ENCODE results near the gene IGSF3. TPM values are rescaled to one million over a fixed set of nuclear protein-coding genes. Genes with fewer than 3 reads are reported as not detected.

Gene IGSF3
- total RNA-seq, 1 donor: 13.8 TPM

GRCh38 chr1:116558571-116558970 is 109.0 kb downstream of the IGSF3 start:
- no peak for DNase-seq (ENCODE audit: low read depth)
- H3K4me3 ChIP-seq (ENCODE audit: low read depth, low read length): no peak overlapping the region
- TF ChIP-seq, protein P1, sequence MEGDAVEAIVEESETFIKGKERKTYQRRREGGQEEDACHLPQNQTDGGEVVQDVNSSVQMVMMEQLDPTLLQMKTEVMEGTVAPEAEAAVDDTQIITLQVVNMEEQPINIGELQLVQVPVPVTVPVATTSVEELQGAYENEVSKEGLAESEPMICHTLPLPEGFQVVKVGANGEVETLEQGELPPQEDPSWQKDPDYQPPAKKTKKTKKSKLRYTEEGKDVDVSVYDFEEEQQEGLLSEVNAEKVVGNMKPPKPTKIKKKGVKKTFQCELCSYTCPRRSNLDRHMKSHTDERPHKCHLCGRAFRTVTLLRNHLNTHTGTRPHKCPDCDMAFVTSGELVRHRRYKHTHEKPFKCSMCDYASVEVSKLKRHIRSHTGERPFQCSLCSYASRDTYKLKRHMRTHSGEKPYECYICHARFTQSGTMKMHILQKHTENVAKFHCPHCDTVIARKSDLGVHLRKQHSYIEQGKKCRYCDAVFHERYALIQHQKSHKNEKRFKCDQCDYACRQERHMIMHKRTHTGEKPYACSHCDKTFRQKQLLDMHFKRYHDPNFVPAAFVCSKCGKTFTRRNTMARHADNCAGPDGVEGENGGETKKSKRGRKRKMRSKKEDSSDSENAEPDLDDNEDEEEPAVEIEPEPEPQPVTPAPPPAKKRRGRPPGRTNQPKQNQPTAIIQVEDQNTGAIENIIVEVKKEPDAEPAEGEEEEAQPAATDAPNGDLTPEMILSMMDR (IDR thresholded peaks at IDR 0.05; ENCODE audit: insufficient read depth, low read depth, low read length): no peak

DNA sequence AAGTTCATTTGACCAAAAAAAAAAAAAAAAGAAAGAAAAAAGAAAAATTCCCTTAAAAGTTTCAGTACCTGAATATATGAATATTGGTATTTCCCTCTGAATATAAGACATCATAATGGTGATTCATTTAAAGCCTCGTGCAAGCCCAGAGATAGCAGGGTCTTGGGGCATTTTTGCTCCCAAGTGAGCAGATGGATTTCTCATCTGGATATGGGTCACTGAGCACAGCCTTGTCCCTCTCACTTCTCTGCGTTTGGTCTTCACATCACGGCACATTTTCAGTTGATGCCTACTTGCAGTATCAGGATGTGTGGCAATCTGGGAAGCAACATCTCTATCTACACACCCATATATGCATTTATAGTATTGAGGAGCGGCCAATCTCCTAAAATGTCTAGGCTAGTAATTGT is 109.4 kb downstream of the IGSF3 start:
- no peak overlapping the region for H3K4me3 ChIP-seq (ENCODE audit: low read depth, low read length)
- no peak for DNase-seq (ENCODE audit: low read depth)
- TF ChIP-seq, protein P1 (IDR thresholded peaks at IDR 0.05; ENCODE audit: insufficient read depth, low read depth, low read length): no peak

DNA sequence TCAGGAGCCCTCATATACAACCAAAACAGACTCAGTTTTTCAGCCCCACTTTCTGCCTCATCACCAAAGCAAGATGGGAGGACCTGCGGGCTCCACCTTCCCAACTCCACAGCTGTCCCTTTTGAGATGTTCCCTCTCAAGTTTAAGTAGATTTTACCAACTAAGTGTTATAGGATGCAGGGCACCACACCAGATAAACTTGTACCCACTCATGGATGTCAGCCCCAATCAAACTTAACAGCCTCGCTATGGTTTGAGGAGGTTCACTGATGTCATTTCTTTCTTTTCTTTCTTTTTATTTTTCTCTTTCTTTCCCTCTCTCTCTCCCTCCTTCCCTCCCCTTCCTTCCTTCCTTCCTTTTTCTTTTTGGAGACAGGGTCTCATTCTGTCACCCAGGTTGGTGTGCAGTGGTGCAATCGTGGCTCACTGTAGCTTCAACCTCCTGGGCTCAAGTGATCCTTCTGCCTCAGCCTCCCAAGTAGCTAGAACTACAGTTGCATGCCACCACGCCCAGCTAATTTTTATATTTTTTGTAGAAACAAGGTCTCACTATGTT is 110.1 kb downstream of the IGSF3 start:
- H3K4me3 ChIP-seq (ENCODE audit: low read depth, low read length): no peak overlapping the region
- TF ChIP-seq, protein P1 (IDR thresholded peaks at IDR 0.05; ENCODE audit: insufficient read depth, low read depth, low read length): no peak
- no peak for DNase-seq (ENCODE audit: low read depth)

DNA sequence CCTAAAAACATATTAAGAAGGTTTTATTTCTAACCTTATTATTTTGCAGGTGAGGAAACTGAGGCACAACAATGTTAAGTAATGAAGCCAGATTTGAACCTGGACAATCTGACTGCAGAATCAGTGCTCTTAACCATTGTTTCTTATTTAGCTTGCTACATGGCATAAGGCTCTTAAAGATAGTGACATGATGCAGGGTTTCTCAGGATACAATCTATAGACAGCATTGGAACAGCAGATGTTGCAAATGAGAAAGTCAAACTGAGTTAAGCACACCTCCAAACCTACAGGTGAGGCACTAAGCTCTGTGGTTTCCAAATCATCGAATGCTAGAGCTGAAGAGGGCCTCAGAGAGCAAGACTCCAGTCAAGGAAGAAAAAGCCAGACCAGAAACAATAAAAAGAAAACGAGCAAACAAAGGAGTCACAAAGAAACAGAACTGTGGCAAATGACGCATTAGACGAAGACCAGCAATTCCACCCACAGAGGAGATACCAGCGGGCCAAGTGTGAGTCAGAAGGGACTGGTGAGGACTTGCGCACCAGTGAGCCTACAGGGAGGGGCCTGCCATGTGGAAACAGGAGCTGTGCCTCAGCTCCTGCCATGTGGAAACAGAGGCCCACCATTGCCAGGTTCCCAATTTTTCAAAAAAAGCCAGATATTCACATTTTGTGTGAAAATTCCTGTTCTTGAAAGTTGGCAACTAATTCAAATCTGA is 111.1 kb downstream of the IGSF3 start:
- no peak overlapping the region for H3K4me3 ChIP-seq (ENCODE audit: low read depth, low read length)
- peak; percentile 86 for DNase-seq (ENCODE audit: low read depth)
- TF ChIP-seq, protein P1 (IDR thresholded peaks at IDR 0.05; ENCODE audit: insufficient read depth, low read depth, low read length): no peak

DNA sequence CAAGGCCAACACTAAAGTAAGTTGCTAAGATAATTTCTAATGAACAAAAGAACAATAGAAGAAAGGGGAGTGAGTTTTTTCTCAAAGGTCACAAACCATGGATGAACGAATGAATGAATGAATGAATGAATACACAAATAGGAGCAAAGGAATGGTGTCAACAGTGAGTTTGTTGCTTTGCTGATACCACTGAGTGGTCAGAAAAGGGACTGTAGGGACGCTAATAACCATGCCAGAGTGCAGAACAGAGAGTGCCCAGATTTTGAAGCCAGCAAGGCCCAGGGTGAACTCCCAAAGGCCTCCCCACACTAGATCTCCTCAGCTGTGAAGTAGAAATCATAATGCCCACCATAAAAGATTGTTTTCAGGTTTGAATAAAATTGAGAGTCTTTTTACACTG is 112.6 kb downstream of the IGSF3 start:
- no peak for DNase-seq (ENCODE audit: low read depth)
- TF ChIP-seq, protein P1 (IDR thresholded peaks at IDR 0.05; ENCODE audit: insufficient read depth, low read depth, low read length): no peak
- no peak overlapping the region for H3K4me3 ChIP-seq (ENCODE audit: low read depth, low read length)

- no peak overlapping the region for H3K4me3 ChIP-seq (ENCODE audit: low read depth, low read length)
- no peak for DNase-seq (ENCODE audit: low read depth)
- TF ChIP-seq, protein P1 (IDR thresholded peaks at IDR 0.05; ENCODE audit: insufficient read depth, low read depth, low read length): no peak
These were observed 114.0 kb downstream of the IGSF3 start for GRCh38 chr1:116553386-116554115.

All from fibroblast of villous mesenchyme (primary cell).